NT2/D1 (cell line): ENCODE measurements around the gene VWA8.

Experiments
- SUZ12 ChIP-seq: IDR thresholded peaks from 2 replicates; pipeline ENCODE4 v1.6.1; 2011; ENCODE audit not compliant: insufficient read length, insufficient read depth; ENCODE audit errors: extremely low read depth
- YY1 ChIP-seq: IDR thresholded peaks from 2 replicates; pipeline ENCODE4 v1.6.1; 2011; ENCODE audit not compliant: insufficient read length, insufficient read depth

- no peak for TF ChIP-seq SUZ12
- no peak for TF ChIP-seq YY1
Measured at GRCh38 chr13:41606646-41607045, 354.3 kb downstream of the VWA8 start.
